Spleen (tissue), 7 donors: ENCODE measurements around the gene ARPC3.

ENCODE experiments used
- CTCF ChIP-seq, 11 experiments: fragments of 200-600 bp in 7 of 11; fragments of 450-650 bp in 4 of 11; sonication (generic) in 4 of 11; IDR thresholded peaks in 8 of 11; conservative IDR thresholded peaks in 3 of 11; 1 replicate in 7 of 11; 2 replicates in 4 of 11; pipeline versions ENCODE4 v1.4.0 to v1.8.0; 2016 to 2021; ENCODE audit warnings: antibody characterized with exemption in 11 of 11, inconsistent platforms in 4 of 11, mild to moderate bottlenecking in 1 of 11
- POLR2AphosphoS5 ChIP-seq, 3 donors: sonication (generic); formaldehyde crosslinking; IDR thresholded peaks; one replicate each; pipeline ENCODE4 v1.5.1; 2017; ENCODE audit warnings: antibody characterized with exemption in 3 of 3
- donor health status: DM: no; HTN: no; CAD: no; lungs with moderate emphysema.
- donor health status: DM: no; HTN: no; CAD: no.
- donor health status: DM: no; HTN: no; CAD: no.

DNA sequence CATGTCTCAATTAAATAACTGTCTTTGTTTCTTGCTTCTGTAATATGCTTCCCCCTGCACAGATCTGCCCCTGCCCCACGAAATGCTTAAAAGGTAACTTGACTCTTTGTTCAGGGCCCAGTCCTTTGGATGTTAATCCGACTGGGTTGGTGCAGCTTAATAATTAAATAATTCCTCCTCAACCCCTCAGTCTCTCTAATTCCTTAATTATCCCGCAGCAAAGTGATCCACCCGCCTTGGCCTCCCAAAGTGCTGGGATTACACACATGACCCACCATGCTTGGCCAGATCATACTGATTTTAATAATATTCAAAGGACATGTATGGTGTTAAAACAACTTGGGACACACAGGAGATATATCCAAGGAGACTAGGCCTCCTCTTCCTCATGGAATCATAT, 28.4 kb downstream of the ARPC3 start:
- no peak for TF ChIP-seq CTCF (IDR thresholded peaks at IDR 0.05 in 8 of 11, conservative IDR thresholded peaks at IDR 0.05 in 3 of 11)
- TF ChIP-seq POLR2AphosphoS5 (IDR thresholded peaks at IDR 0.05): no peak
